GM12878 (cell line): ENCODE results near the gene AURKA. TPM values are rescaled to one million over a fixed set of nuclear protein-coding genes. Genes with fewer than 3 reads are reported as not detected.
A peak's percentile ranks its signal among the peaks of the same experiment; 100 is the strongest.
"Not testable (repeated sequence)": the region's sequence is repeated elsewhere in the genome, so short reads cannot be mapped to it uniquely, and the experiment has no call there.

Experiments used
- ATAC-seq: fragments of 200-7000 bp; cut with Tn5 transposase; 3 replicates; pipeline ENCODE4 v1.9.1; 2020; ENCODE audit warnings: mild to moderate bottlenecking, moderate library complexity
- BruUV-seq: library from RNA; stranded (reverse); fragments of 400-500 nt; replicated peaks from 2 replicates; lab custom pipeline; 2021; lab: Mats Ljungman, UMichigan
- CTCF ChIA-PET: fragments of 300-600 bp; sonication (Branson Sonifier 250); formaldehyde crosslinking; extraction: SDS; loops from one replicate; lab custom pipeline; 2021; ENCODE audit warnings: inconsistent platforms; lab: Yijun Ruan, JAX
- POLR2A ChIA-PET: fragments of 350-600 bp; formaldehyde crosslinking; extraction: SDS; loops from one replicate; lab custom pipeline; 2021; ENCODE audit warnings: inconsistent platforms; lab: Charles Lee
- RAD21 ChIA-PET: fragments of 300-600 bp; sonication (Branson Sonifier 250); formaldehyde crosslinking; loops from one replicate; lab custom pipeline; 2023; ENCODE audit warnings: antibody characterized with exemption; ENCODE audit not compliant: unreplicated experiment; lab: Charles Lee
- SMC1A ChIA-PET: fragments of 300-600 bp; sonication (Branson Sonifier 250); formaldehyde crosslinking; loops from one replicate; lab custom pipeline; 2023; ENCODE audit not compliant: unreplicated experiment, uncharacterized antibody; lab: Charles Lee
- DNase-seq: peaks from one replicate; pipeline ENCODE4 v3.0.0-alpha.2; 2011; ENCODE audit warnings: low read depth, low spot score
- FAIRE-seq: peaks from 3 replicates; lab custom pipeline; 2011; peaks lifted over from hg19 to GRCh38; lab: Jason Lieb, UNC
- H2AFZ ChIP-seq: 2 replicates; pipeline ENCODE4 v1.6.0; 2011; ENCODE audit warnings: low read depth, low read length, control low read depth; ENCODE audit not compliant: control insufficient read depth
- H3K27ac ChIP-seq: 2 replicates; pipeline ENCODE4 v1.5.1; 2011; ENCODE audit warnings: control low read depth; ENCODE audit not compliant: control insufficient read depth, insufficient read depth
- H3K27me3 ChIP-seq, 2 experiments: replicated peaks in 1 of 2; 2 replicates each; pipeline versions ENCODE4 v1.6.0 to v1.6.1; 2011; ENCODE audit warnings: low read length in 1 of 2; ENCODE audit not compliant: control insufficient read depth in 2 of 2, insufficient read depth in 2 of 2
- H3K36me3 ChIP-seq, 2 experiments: 2 replicates each; pipeline ENCODE4 v1.5.1; 2011; ENCODE audit warnings: low read length in 1 of 2; ENCODE audit not compliant: control insufficient read depth in 2 of 2, insufficient read depth in 2 of 2
- H3K4me1 ChIP-seq: 2 replicates; pipeline ENCODE4 v1.6.1; 2011; ENCODE audit warnings: mild to moderate bottlenecking, low read length, moderate library complexity, mixed read lengths; ENCODE audit not compliant: control insufficient read depth, insufficient read depth
- H3K4me2 ChIP-seq: 2 replicates; pipeline ENCODE4 v1.6.0; 2011; ENCODE audit warnings: control low read depth; ENCODE audit not compliant: control insufficient read depth, insufficient read depth
- H3K4me3 ChIP-seq: fragments of 200-600 bp; sonication (generic); 2 replicates; pipeline ENCODE4 v1.5.1; 2016
- H3K79me2 ChIP-seq: 2 replicates; pipeline ENCODE4 v1.6.0; 2011; ENCODE audit warnings: low read length; ENCODE audit not compliant: control insufficient read depth, insufficient read depth
- H3K9ac ChIP-seq: 2 replicates; pipeline ENCODE4 v1.8.0; 2011; ENCODE audit warnings: low read length, control low read depth, mixed read lengths; ENCODE audit not compliant: control insufficient read depth, insufficient read depth
- H3K9me3 ChIP-seq: replicated peaks from 3 replicates; pipeline ENCODE4 v1.5.1; 2011; ENCODE audit warnings: mild to moderate bottlenecking, low read length; ENCODE audit not compliant: control insufficient read depth, insufficient read depth
- H4K20me1 ChIP-seq: 2 replicates; pipeline ENCODE4 v1.6.0; 2011; ENCODE audit not compliant: control insufficient read depth, insufficient read depth
- SPI1 ChIP-seq: IDR thresholded peaks from 2 replicates; pipeline ENCODE4 v1.6.1; 2011; ENCODE audit warnings: low read depth, mild to moderate bottlenecking, low read length, moderate library complexity, borderline replicate concordance; ENCODE audit not compliant: insufficient read depth
- TCF12 ChIP-seq: IDR thresholded peaks from 2 replicates; pipeline ENCODE4 v1.6.1; 2011; ENCODE audit warnings: low read depth, mild to moderate bottlenecking, low read length
- ZNF384 ChIP-seq: IDR thresholded peaks from 2 replicates; pipeline ENCODE4 v1.6.1; 2012; ENCODE audit warnings: low read depth, mild to moderate bottlenecking, low read length, improper control_type of control experiment, borderline replicate concordance
- WGBS: methylation state at CpG from one replicate; pipeline ENCODE4 v1.1.6; 2016; ENCODE audit warnings: low lambda C conversion rate; ENCODE audit not compliant: insufficient replicate concordance, insufficient coverage; ENCODE audit errors: missing lambda C conversion rate; 5-methylcytosine and 5-hydroxymethylcytosine counted together
- in situ Hi-C: fragments of 300-500 bp; cut with MboI; formaldehyde crosslinking; loops from 9 replicates; pipeline ENCODE4 v1.14.3; 2018; ENCODE audit warnings: mixed read lengths
- intact Hi-C: fragments of 100-400 bp; cut with micrococcal nuclease; formaldehyde crosslinking; loops from one replicate; pipeline ENCODE4 v1.14.2; 2022; ENCODE audit not compliant: unreplicated experiment
- polyA plus RNA-seq, 11 experiments: library from polyadenylated mRNA; depleted of rRNA in 4 of 11; unstranded in 6 of 11; stranded (reverse) in 5 of 11; fragments of >200 nt; fragmentation: Nextera tagmentation in 4 of 11; fragmentation: Illumina TruSeq in 1 of 11; extraction: Ambion mirVana in 4 of 11; extraction: Trizol in 1 of 11; gene quantifications; 1 replicate in 1 of 11; 2 replicates in 10 of 11; pipeline versions ENCODE4 v1.2.1 to v1.2.3, GENCODE V29; 2011 to 2016; ENCODE audit warnings: inconsistent platforms in 2 of 11, missing spikeins in 2 of 11, low read depth in 1 of 11
- total RNA-seq, 4 experiments: library from RNA; depleted of rRNA in 3 of 4; stranded (reverse); fragments of >200 nt in 3 of 4; fragmentation: Illumina TruSeq in 1 of 4; extraction: Trizol in 1 of 4; gene quantifications; 2 replicates each; pipeline versions ENCODE4 v1.2.1 to v1.2.3, GENCODE V29; 2013 to 2021

AURKA gene
- total and polyA plus RNA-seq, 10 of the 15 experiments (the other 5 are each of a cell fraction or from before 2014, with no cell fraction given): 57.3 to 122 (median 73.4) TPM

DNA sequence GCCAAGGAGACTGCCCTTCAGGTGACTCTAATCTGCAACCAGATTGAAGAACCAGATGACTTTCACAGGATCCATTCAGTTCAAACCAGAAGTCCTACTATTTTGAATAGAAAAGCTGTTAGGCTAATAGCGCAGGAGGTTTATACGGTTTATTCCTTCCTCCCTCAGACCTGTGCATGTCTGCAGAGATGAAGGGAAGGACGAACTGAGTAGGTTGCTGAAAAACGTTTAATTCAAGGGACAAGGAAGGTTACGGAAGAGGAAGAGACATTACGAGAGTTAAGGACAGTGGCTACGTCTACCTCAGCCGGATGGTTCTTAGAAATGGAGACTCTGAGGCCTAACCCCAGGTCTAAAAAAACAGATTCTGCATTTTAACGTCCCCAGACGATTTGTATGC is 978 bp downstream of the AURKA start:
- H3K27me3 ChIP-seq: no peaks in the 10 kb centered on the region
- no peaks in the 10 kb centered on the region for H3K9me3 ChIP-seq
- H3K4me1 ChIP-seq: peaks cover 3% of the 10 kb centered on the region; the same call in 1 of the 2 replicates
- H3K9ac ChIP-seq: peak overlapping the region; percentile 90
- TF ChIP-seq SPI1 (0 out of 2 replicates have a peak, but pooled peaks have one; percentile 5), ZNF384 (no peak), TCF12 (no peak)
- FAIRE-seq: no peak
- intact Hi-C loops (no loop called here), in situ Hi-C loops (no loop called here)
- BruUV-seq: TSS peak; percentile 90
- CTCF ChIA-PET: interaction anchor here (2.1 kb wide), 1 partner anchor 10 kb away, joined by 6 read pairs; no protein-coding TSS in a partner anchor
- SMC1A ChIA-PET: interaction anchor here (2.1 kb wide), 1 partner anchor 10 kb away, joined by 7 read pairs; no protein-coding TSS in a partner anchor
- H3K4me3 ChIP-seq: peak overlapping the region; percentile 99
- no peak for DNase-seq
- peaks cover 63% of the 10 kb centered on the region for H3K79me2 ChIP-seq
- no peaks in the 10 kb centered on the region for H4K20me1 ChIP-seq
- POLR2A ChIA-PET: interaction anchor here (1.2 kb wide), 1 partner anchor 19 kb away, joined by 7 read pairs; no protein-coding TSS in a partner anchor
- no peak for ATAC-seq
- WGBS: under 1% methylated on average over 10 of the region's 10 CpGs
- RAD21 ChIA-PET: interaction anchor here (1.6 to 2.5 kb wide), 3 partner anchors 21 to 78 kb away, joined by 4 to 9 read pairs (median 8); partner anchors contain the start of genes CASS4, FAM210B and RTF2
- peak overlapping the region; percentile 83 for H3K4me2 ChIP-seq
- H3K27ac ChIP-seq: peak overlapping the region; percentile 78
- H2AFZ ChIP-seq: no peak overlapping the region; the same call in 1 of the 2 replicates
- H3K36me3 ChIP-seq: peaks cover 3 to 13% of the 10 kb centered on the region in 2 experiments

DNA sequence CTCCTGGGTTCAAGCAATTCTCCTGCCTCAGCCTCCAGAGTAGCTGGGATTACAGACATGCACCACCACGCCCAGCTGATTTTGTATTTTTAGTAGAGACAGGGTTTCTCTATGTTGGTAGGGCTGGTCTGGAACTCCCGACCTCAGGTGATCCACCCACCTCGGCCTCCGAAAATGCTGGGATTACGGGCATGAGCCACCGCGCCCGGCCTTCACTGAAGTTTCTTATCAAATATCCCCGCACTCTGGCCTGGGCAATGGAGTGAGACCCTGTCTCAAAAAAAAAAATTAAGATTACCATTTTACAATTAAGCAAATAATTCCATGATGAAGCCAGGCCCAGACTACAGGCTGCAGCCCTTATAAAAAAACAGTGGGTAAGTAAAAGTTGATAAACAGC is 1.6 kb downstream of the AURKA start:
- CTCF ChIA-PET: interaction anchor here (2.1 kb wide), 1 partner anchor 11 kb away, joined by 6 read pairs; no protein-coding TSS in a partner anchor
- H3K27ac ChIP-seq, ATAC-seq, H3K9me3 ChIP-seq, intact Hi-C loops, H4K20me1 ChIP-seq, H3K4me1 ChIP-seq, in situ Hi-C loops, DNase-seq, H3K27me3 ChIP-seq, BruUV-seq, RAD21 ChIA-PET, H2AFZ ChIP-seq, FAIRE-seq: not testable (repeated sequence)
- POLR2A ChIA-PET: interaction anchor here (0.6 to 1.2 kb wide), 2 partner anchors 10 to 18 kb away, joined by 3 to 7 read pairs; no protein-coding TSS in a partner anchor
- WGBS: 80% methylated on average over 9 of the region's 9 CpGs
- Histone ChIP-seq H3K4me3 (peak overlapping the region; percentile 99), H3K79me2 (peaks cover 63% of the 10 kb centered on the region), H3K36me3 (peaks cover 5 to 14% of the 10 kb centered on the region in 2 experiments), H3K9ac (peak overlapping the region; percentile 90), H3K4me2 (peak overlapping the region; percentile 83)
- SMC1A ChIA-PET: interaction anchor here (2.1 kb wide), 1 partner anchor 9 kb away, joined by 7 read pairs; no protein-coding TSS in a partner anchor
